CD4-positive, alpha-beta T cell treated with Interleukin-4 for 1 hour (primary cell): ENCODE results near the gene LGALS12.

Experiments used
- DNase-seq, 2 donors: peaks; one replicate each; pipeline ENCODE4 v3.0.0-alpha.2; 2020 to 2022

Gene LGALS12

DNA sequence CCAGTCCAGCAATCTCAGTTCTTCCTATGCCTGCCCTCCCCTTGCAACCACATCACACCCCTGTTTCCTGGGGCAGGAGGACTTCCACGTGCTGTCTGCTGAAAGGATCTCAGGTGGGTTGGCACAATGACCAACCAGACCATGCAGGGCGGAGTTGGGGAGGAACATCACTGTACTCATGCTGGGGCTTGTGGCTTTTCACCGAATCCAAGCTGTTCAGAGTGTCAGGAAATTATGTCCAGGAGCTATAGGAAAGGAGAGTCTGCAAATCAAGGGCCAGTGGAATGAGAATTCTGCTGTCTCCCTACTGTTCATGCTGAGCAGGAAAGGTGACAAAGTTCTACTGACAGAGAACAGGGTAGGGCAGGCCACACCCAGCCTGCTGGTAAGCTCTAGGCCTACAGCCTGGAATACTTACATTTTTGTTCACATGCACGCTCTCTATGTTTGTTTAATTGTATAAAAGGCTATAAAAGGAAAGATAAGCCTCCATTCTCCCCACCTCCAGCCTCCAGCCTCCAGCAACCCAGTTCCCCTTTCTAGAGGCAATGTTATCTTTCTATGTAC, 59.0 kb downstream of the LGALS12 start:
- DNase-seq: no peak
